ENCODE results near the gene ZBTB16. TPM values are rescaled to one million over a fixed set of nuclear protein-coding genes. Genes with fewer than 3 reads are reported as not detected.

ZBTB16 gene
- total RNA-seq, 1 experiment from 2014 or later: 70.4 TPM

GRCh38 chr11:114291381-114291780, 231.9 kb downstream of the ZBTB16 start:
- BruUV-seq (replicated peaks): no TSS peak
- intact Hi-C loops (cut with micrococcal nuclease): loop anchor here (10.0 kb wide), 1 partner anchor 933 kb away; no protein-coding TSS in a partner anchor
- no peaks in the 10 kb centered on the region for H3K27me3 Mint-ChIP-seq (ENCODE audit: insufficient read depth, unreplicated experiment)
- H3K9me3 Mint-ChIP-seq (ENCODE audit: unreplicated experiment): peaks cover 12% of the 10 kb centered on the region
- ChIA-PET POLR2A (interaction anchor here (0.6 to 2.8 kb wide), 13 partner anchors 9 to 125 kb away, joined by 3 to 12 read pairs (median 4); no protein-coding TSS in a partner anchor), CTCF (interaction anchor here (0.5 to 1.4 kb wide), 5 partner anchors 10 to 394 kb away, joined by 3 to 7 read pairs (median 3); no protein-coding TSS in a partner anchor)
- H3K4me3 Mint-ChIP-seq (ENCODE audit: unreplicated experiment): peak overlapping the region; percentile 33
- TF ChIP-seq CTCF (IDR thresholded peaks at IDR 0.05; ENCODE audit: unreplicated experiment): no peak
- H3K27ac Mint-ChIP-seq (ENCODE audit: low read depth, unreplicated experiment): peak overlapping the region; percentile 98
- H3K36me3 Mint-ChIP-seq (ENCODE audit: insufficient read depth, unreplicated experiment): peaks cover 28% of the 10 kb centered on the region
- peaks cover 39% of the 10 kb centered on the region for H3K4me1 Mint-ChIP-seq (ENCODE audit: insufficient read depth, unreplicated experiment)
- DNase-seq (ENCODE audit: unreplicated experiment): peak; percentile 54

- Mint-ChIP-seq H3K4me1 (ENCODE audit: insufficient read depth, unreplicated experiment) (peaks cover 37% of the 10 kb centered on the region), H3K9me3 (ENCODE audit: unreplicated experiment) (peaks cover 12% of the 10 kb centered on the region), H3K36me3 (ENCODE audit: insufficient read depth, unreplicated experiment) (peaks cover 34% of the 10 kb centered on the region), H3K27me3 (ENCODE audit: insufficient read depth, unreplicated experiment) (no peaks in the 10 kb centered on the region), H3K27ac (ENCODE audit: low read depth, unreplicated experiment) (peak overlapping the region; percentile 98), H3K4me3 (ENCODE audit: unreplicated experiment) (peak overlapping the region; percentile 33)
- ChIA-PET CTCF (interaction anchor here (1.0 to 1.4 kb wide), 3 partner anchors 11 to 395 kb away, joined by 3 to 7 read pairs (median 4); no protein-coding TSS in a partner anchor), POLR2A (interaction anchor here (1.0 to 2.8 kb wide), 11 partner anchors 8 to 125 kb away, joined by 3 to 19 read pairs (median 4); no protein-coding TSS in a partner anchor)
- TF ChIP-seq CTCF (IDR thresholded peaks at IDR 0.05; ENCODE audit: unreplicated experiment): no peak
- intact Hi-C loops (cut with micrococcal nuclease): loop anchor here (10.0 kb wide), 1 partner anchor 933 kb away; no protein-coding TSS in a partner anchor
- BruUV-seq (replicated peaks): no TSS peak
- DNase-seq (ENCODE audit: unreplicated experiment): peak; percentile 61
Measured at GRCh38 chr11:114291842-114292680, 232.6 kb downstream of the ZBTB16 start.

GRCh38 chr11:114293201-114293711, 233.7 kb downstream of the ZBTB16 start:
- POLR2A ChIA-PET: interaction anchor here (0.6 to 2.8 kb wide), 11 partner anchors 9 to 254 kb away, joined by 3 to 19 read pairs (median 4); no protein-coding TSS in a partner anchor
- TF ChIP-seq CTCF (IDR thresholded peaks at IDR 0.05; ENCODE audit: unreplicated experiment): no peak
- Mint-ChIP-seq H3K27me3 (ENCODE audit: insufficient read depth, unreplicated experiment) (no peaks in the 10 kb centered on the region), H3K4me3 (ENCODE audit: unreplicated experiment) (peak overlapping the region; percentile 59), H3K27ac (ENCODE audit: low read depth, unreplicated experiment) (peak overlapping the region; percentile 98), H3K9me3 (ENCODE audit: unreplicated experiment) (peaks cover 12% of the 10 kb centered on the region), H3K36me3 (ENCODE audit: insufficient read depth, unreplicated experiment) (peaks cover 38% of the 10 kb centered on the region), H3K4me1 (ENCODE audit: insufficient read depth, unreplicated experiment) (peaks cover 37% of the 10 kb centered on the region)
- CTCF ChIA-PET: interaction anchor here (2.2 kb wide), 1 partner anchor 13 kb away, joined by 9 read pairs; no protein-coding TSS in a partner anchor
- DNase-seq (ENCODE audit: unreplicated experiment): peak; percentile 58
- intact Hi-C loops (cut with micrococcal nuclease): loop anchor here (10.0 kb wide), 1 partner anchor 932 kb away; no protein-coding TSS in a partner anchor
- BruUV-seq (replicated peaks): no TSS peak
